Measurements from ENCODE around the gene RSRC1. TPM values are rescaled to one million over a fixed set of nuclear protein-coding genes. Genes with fewer than 3 reads are reported as not detected.
"Not testable (repeated sequence)": the region's sequence is repeated elsewhere in the genome, so short reads cannot be mapped to it uniquely, and the experiment has no call there.

RSRC1 gene, protein sequence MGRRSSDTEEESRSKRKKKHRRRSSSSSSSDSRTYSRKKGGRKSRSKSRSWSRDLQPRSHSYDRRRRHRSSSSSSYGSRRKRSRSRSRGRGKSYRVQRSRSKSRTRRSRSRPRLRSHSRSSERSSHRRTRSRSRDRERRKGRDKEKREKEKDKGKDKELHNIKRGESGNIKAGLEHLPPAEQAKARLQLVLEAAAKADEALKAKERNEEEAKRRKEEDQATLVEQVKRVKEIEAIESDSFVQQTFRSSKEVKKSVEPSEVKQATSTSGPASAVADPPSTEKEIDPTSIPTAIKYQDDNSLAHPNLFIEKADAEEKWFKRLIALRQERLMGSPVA
- 17.4 TPM for polyA plus RNA-seq (2013, experiment 1 of 2)
- polyA plus RNA-seq (2013, experiment 2 of 2): 16.5 TPM

DNA sequence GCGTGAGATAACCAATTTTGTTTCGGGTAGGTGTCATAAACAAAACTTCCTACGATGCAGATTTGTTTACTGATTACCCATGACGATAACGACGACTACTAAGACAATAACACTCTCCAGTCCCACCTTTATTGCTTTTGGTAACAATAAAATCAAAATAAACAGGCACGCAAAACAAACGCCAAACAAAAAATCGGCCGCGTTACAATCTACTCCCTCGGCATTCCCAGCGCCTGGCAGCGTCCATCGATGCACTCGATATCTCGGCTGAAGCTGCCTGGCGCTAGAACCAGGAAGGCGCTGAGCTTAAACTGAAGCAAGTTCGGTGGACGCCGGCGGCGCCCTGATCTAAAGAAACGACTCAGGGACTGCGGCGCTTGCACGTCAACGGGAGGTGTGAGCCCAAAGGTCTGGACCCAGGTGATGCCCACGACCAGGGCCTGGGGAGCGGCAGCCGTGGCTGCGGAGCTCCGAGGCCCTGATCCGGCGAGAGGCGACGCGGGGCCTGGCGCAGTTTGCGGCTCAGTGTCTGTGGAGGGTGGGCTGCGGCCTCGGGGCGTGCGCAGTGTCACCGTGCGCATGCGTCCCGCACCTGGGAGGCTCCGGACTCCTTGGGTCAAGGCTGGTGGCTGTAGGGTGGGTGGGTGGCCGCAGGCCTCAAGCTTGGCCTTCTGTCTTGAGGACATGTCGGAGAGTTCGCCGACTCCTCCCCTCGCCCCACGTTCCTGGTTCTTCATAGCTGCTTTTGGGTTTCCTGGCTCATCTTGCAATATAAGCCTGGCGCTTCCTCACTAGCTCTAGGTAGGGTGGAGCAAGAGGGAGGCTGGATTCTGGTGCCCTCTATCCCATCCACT, at the start of gene RSRC1:
RSRC1 (plus strand) TSS at position 286 of the 854 bp plus-strand sequence. CDS start 12,016 bp downstream, outside the sequence.
- H3K18ac ChIP-seq (ENCODE audit: low read depth in 1 of 2, low read length in 2 of 2): peak within 1 kb of the TSS; percentile 13 to 57
- peaks cover 7% of the 10 kb centered on the region for H3K9me3 ChIP-seq (ENCODE audit: control insufficient read depth, low read length)
- H3K4me2 ChIP-seq (ENCODE audit: low read length, poor library complexity, severe bottlenecking): peak within 1 kb of the TSS; percentile 75
- peak within 1 kb of the TSS; percentile 86 for H4K8ac ChIP-seq (ENCODE audit: low read length)
- H2BK120ac ChIP-seq (ENCODE audit: low read depth, low read length): no peak within 1 kb of the TSS
- H2AK5ac ChIP-seq (ENCODE audit: low read length, severe bottlenecking): no peak within 1 kb of the TSS
- peak within 1 kb of the TSS; percentile 62 for H3K27ac ChIP-seq (ENCODE audit: low read length, poor library complexity, severe bottlenecking)
- peaks cover 17% of the 10 kb centered on the region for H3K4me1 ChIP-seq (ENCODE audit: control insufficient read depth, insufficient read depth, low read depth, low read length)
- no peak within 1 kb of the TSS for H3K4ac ChIP-seq (ENCODE audit: low read depth in 1 of 2, low read length in 2 of 2)
- H3K79me1 ChIP-seq (replicated peaks; ENCODE audit: low read length, poor library complexity, severe bottlenecking): peaks cover 3% of the 10 kb centered on the region
- H4K91ac ChIP-seq (ENCODE audit: low read length): peak within 1 kb of the TSS; percentile 9
- H3K14ac ChIP-seq (ENCODE audit: low read length in 2 of 2): no peak within 1 kb of the TSS
- H3K23ac ChIP-seq (ENCODE audit: low read length in 2 of 2): no peak within 1 kb of the TSS
- H2AFZ ChIP-seq (ENCODE audit: low read depth, low read length): peak within 1 kb of the TSS; percentile 21
- peak within 1 kb of the TSS; percentile 90 for H3K9ac ChIP-seq (ENCODE audit: low read length)
- H2BK5ac ChIP-seq (ENCODE audit: low read depth, low read length, poor library complexity, severe bottlenecking): no peak within 1 kb of the TSS
- H3K27me3 ChIP-seq (ENCODE audit: control insufficient read depth in 1 of 2, insufficient read depth in 1 of 2, low read length in 2 of 2): peaks cover 5 to 33% of the 10 kb centered on the region in 2 experiments
- H3K36me3 ChIP-seq (ENCODE audit: control insufficient read depth in 1 of 2, insufficient read depth in 2 of 2, low read depth in 1 of 2, low read length in 2 of 2): no peaks in the 10 kb centered on the region
- H2BK12ac ChIP-seq (ENCODE audit: low read length in 2 of 2): no peak within 1 kb of the TSS
- peak within 1 kb of the TSS; percentile 15 for H2BK15ac ChIP-seq (ENCODE audit: low read depth, poor library complexity, severe bottlenecking)
- WGBS: under 1% methylated on average over 48 of the region's 57 CpGs
- H3K4me3 ChIP-seq (ENCODE audit: insufficient read depth in 1 of 2, low read depth in 1 of 2, low read length in 2 of 2): peak within 1 kb of the TSS; percentile 84 to 89
- peak; percentile 92 for DNase-seq

DNA sequence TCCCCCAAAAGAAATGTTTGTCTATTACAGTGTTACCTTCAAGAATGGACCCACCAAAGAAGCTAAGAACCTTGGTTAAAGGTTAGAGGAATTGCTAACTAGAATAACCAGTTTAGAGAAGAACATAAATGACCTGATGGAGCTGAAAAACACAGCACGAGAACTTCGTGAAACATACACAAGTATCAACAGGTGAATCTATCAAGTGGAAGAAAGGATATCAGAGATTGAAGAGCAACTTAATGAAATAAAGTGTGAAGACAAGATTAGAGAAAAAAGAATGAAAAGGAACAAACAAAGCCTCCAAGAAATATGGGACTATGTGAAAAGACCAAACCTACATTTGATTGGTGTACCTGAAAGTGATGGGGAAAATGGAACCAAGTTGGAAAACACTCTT, 44.3 kb upstream of the RSRC1 start:
- H2BK5ac ChIP-seq (ENCODE audit: low read depth, low read length, poor library complexity, severe bottlenecking); H3K4me2 ChIP-seq (ENCODE audit: low read length, poor library complexity, severe bottlenecking); H3K79me1 ChIP-seq (replicated peaks; ENCODE audit: low read length, poor library complexity, severe bottlenecking); H3K36me3 ChIP-seq (ENCODE audit: control insufficient read depth in 1 of 2, insufficient read depth in 2 of 2, low read depth in 1 of 2, low read length in 2 of 2); H2AFZ ChIP-seq (ENCODE audit: low read depth, low read length); H4K8ac ChIP-seq (ENCODE audit: low read length); H3K9ac ChIP-seq (ENCODE audit: low read length); H3K4me3 ChIP-seq (ENCODE audit: insufficient read depth in 1 of 2, low read depth in 1 of 2, low read length in 2 of 2); H3K18ac ChIP-seq (ENCODE audit: low read depth in 1 of 2, low read length in 2 of 2); H3K27ac ChIP-seq (ENCODE audit: low read length, poor library complexity, severe bottlenecking); H3K9me3 ChIP-seq (ENCODE audit: control insufficient read depth, low read length); H2BK15ac ChIP-seq (ENCODE audit: low read depth, poor library complexity, severe bottlenecking); DNase-seq; H2BK120ac ChIP-seq (ENCODE audit: low read depth, low read length); H3K14ac ChIP-seq (ENCODE audit: low read length in 2 of 2); H3K4ac ChIP-seq (ENCODE audit: low read depth in 1 of 2, low read length in 2 of 2); H2BK12ac ChIP-seq (ENCODE audit: low read length in 2 of 2); H3K27me3 ChIP-seq (ENCODE audit: control insufficient read depth in 1 of 2, insufficient read depth in 1 of 2, low read length in 2 of 2); H3K23ac ChIP-seq (ENCODE audit: low read length in 2 of 2); H3K4me1 ChIP-seq (ENCODE audit: control insufficient read depth, insufficient read depth, low read depth, low read length); H2AK5ac ChIP-seq (ENCODE audit: low read length, severe bottlenecking); H4K91ac ChIP-seq (ENCODE audit: low read length): not testable (repeated sequence)
- 96% methylated on average over 2 of the region's 2 CpGs for WGBS

DNA sequence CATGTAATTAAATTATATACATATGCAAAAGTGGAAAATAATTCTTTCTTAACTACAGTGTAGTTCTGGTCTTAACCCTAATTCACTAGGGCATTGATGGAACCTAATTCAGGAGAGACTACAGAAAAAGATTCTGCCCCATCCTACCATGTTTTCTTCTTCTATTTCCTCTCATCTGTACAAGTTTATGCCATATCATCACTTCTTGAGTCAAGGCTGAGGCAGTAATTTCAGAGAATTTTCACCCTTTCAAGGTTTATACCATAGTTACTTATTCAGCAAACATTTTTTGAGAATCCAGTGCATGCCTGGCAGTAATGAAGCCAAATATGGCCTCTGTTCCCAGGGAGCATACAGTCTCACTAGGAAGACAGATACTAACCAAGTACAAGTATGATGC, 37.1 kb upstream of the RSRC1 start:
- H2BK15ac ChIP-seq (ENCODE audit: low read depth, poor library complexity, severe bottlenecking): no peak overlapping the region
- no peaks in the 10 kb centered on the region for H3K36me3 ChIP-seq (ENCODE audit: control insufficient read depth in 1 of 2, insufficient read depth in 2 of 2, low read depth in 1 of 2, low read length in 2 of 2)
- no peak overlapping the region for H3K23ac ChIP-seq (ENCODE audit: low read length in 2 of 2)
- H3K9ac ChIP-seq (ENCODE audit: low read length): no peak overlapping the region
- no peak overlapping the region for H3K14ac ChIP-seq (ENCODE audit: low read length in 2 of 2)
- no peak overlapping the region for H3K27ac ChIP-seq (ENCODE audit: low read length, poor library complexity, severe bottlenecking)
- no peak overlapping the region for H4K91ac ChIP-seq (ENCODE audit: low read length)
- no peak overlapping the region for H3K4me3 ChIP-seq (ENCODE audit: insufficient read depth in 1 of 2, low read depth in 1 of 2, low read length in 2 of 2)
- no peak overlapping the region for H3K18ac ChIP-seq (ENCODE audit: low read depth in 1 of 2, low read length in 2 of 2)
- DNase-seq: no peak
- H3K9me3 ChIP-seq (ENCODE audit: control insufficient read depth, low read length): no peaks in the 10 kb centered on the region
- H3K79me1 ChIP-seq (replicated peaks; ENCODE audit: low read length, poor library complexity, severe bottlenecking): no peaks in the 10 kb centered on the region
- H2AK5ac ChIP-seq (ENCODE audit: low read length, severe bottlenecking): no peak overlapping the region
- no peak overlapping the region for H3K4me2 ChIP-seq (ENCODE audit: low read length, poor library complexity, severe bottlenecking)
- no peak overlapping the region for H3K4ac ChIP-seq (ENCODE audit: low read depth in 1 of 2, low read length in 2 of 2)
- H4K8ac ChIP-seq (ENCODE audit: low read length): no peak overlapping the region
- H3K27me3 ChIP-seq (ENCODE audit: control insufficient read depth in 1 of 2, insufficient read depth in 1 of 2, low read length in 2 of 2): peaks cover 0 to 5% of the 10 kb centered on the region in 2 experiments
- no peak overlapping the region for H2AFZ ChIP-seq (ENCODE audit: low read depth, low read length)
- H2BK5ac ChIP-seq (ENCODE audit: low read depth, low read length, poor library complexity, severe bottlenecking): no peak overlapping the region
- H2BK120ac ChIP-seq (ENCODE audit: low read depth, low read length): no peak overlapping the region
- H3K4me1 ChIP-seq (ENCODE audit: control insufficient read depth, insufficient read depth, low read depth, low read length): no peaks in the 10 kb centered on the region
- H2BK12ac ChIP-seq (ENCODE audit: low read length in 2 of 2): no peak overlapping the region

DNA sequence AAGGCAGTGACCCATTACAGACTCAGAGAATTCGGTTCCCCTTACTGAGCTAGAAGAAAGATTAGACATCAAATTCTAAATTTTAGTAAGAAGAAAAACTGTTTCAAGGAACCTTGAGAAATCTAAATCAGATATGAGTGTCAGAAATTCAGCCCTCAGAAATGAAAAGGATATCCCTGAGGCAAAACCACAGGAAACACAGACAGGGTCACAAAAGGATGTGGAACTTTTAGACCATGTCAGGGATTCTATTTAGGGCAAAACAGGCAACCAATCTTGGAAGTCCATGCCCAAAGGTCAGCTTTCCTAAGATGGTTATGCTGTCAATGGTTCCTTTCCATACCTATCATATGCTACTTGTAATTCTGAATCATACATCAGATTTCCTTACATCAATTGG, 35.3 kb upstream of the RSRC1 start:
- H3K79me1 ChIP-seq (replicated peaks; ENCODE audit: low read length, poor library complexity, severe bottlenecking): no peaks in the 10 kb centered on the region
- H3K23ac ChIP-seq (ENCODE audit: low read length in 2 of 2): no peak overlapping the region
- H3K27ac ChIP-seq (ENCODE audit: low read length, poor library complexity, severe bottlenecking): no peak overlapping the region
- H2BK12ac ChIP-seq (ENCODE audit: low read length in 2 of 2): no peak overlapping the region
- no peaks in the 10 kb centered on the region for H3K4me1 ChIP-seq (ENCODE audit: control insufficient read depth, insufficient read depth, low read depth, low read length)
- no peak overlapping the region for H4K8ac ChIP-seq (ENCODE audit: low read length)
- no peak overlapping the region for H3K14ac ChIP-seq (ENCODE audit: low read length in 2 of 2)
- WGBS: no CpG with 5 or more reads among the region's 1 CpG
- H2AK5ac ChIP-seq (ENCODE audit: low read length, severe bottlenecking): no peak overlapping the region
- H3K9ac ChIP-seq (ENCODE audit: low read length): no peak overlapping the region
- H3K4me2 ChIP-seq (ENCODE audit: low read length, poor library complexity, severe bottlenecking): no peak overlapping the region
- H2BK120ac ChIP-seq (ENCODE audit: low read depth, low read length): no peak overlapping the region
- H2BK15ac ChIP-seq (ENCODE audit: low read depth, poor library complexity, severe bottlenecking): no peak overlapping the region
- H3K36me3 ChIP-seq (ENCODE audit: control insufficient read depth in 1 of 2, insufficient read depth in 2 of 2, low read depth in 1 of 2, low read length in 2 of 2): no peaks in the 10 kb centered on the region
- H2AFZ ChIP-seq (ENCODE audit: low read depth, low read length): no peak overlapping the region
- no peak overlapping the region for H3K18ac ChIP-seq (ENCODE audit: low read depth in 1 of 2, low read length in 2 of 2)
- H3K27me3 ChIP-seq (ENCODE audit: control insufficient read depth in 1 of 2, insufficient read depth in 1 of 2, low read length in 2 of 2): peaks cover 0 to 5% of the 10 kb centered on the region in 2 experiments
- H3K9me3 ChIP-seq (ENCODE audit: control insufficient read depth, low read length): no peaks in the 10 kb centered on the region
- H3K4me3 ChIP-seq (ENCODE audit: insufficient read depth in 1 of 2, low read depth in 1 of 2, low read length in 2 of 2): no peak overlapping the region
- DNase-seq: no peak
- no peak overlapping the region for H3K4ac ChIP-seq (ENCODE audit: low read depth in 1 of 2, low read length in 2 of 2)
- H4K91ac ChIP-seq (ENCODE audit: low read length): no peak overlapping the region
- H2BK5ac ChIP-seq (ENCODE audit: low read depth, low read length, poor library complexity, severe bottlenecking): no peak overlapping the region

Data from mesenchymal stem cell (in vitro differentiated cells and primary cell).